K562 (cell line): Measurements from ENCODE around the gene NSRP1. TPM values are rescaled to one million over a fixed set of nuclear protein-coding genes. Genes with fewer than 3 reads are reported as not detected.

ENCODE experiments used
- ADNP ChIP-seq: fragments of 200-800 bp; sonication (Bioruptor generic); IDR thresholded peaks from 2 replicates; pipeline ENCODE4 v1.6.1; 2016; ENCODE audit warnings: missing genetic modification characterization, missing compliant biosample characterization
- CBX2 ChIP-seq: fragments of 200-600 bp; sonication (generic); IDR thresholded peaks from one replicate; pipeline ENCODE4 v1.6.1; 2012; ENCODE audit warnings: mild to moderate bottlenecking, low read length, inconsistent platforms; ENCODE audit not compliant: insufficient read depth, poor library complexity, severe bottlenecking
- CHAMP1 ChIP-seq: fragments of 450-650 bp; IDR thresholded peaks from 2 replicates; pipeline ENCODE4 v1.6.1; 2016; ENCODE audit warnings: mild to moderate bottlenecking
- EP300 ChIP-seq: IDR thresholded peaks from 2 replicates; pipeline ENCODE4 v1.6.1; 2012; ENCODE audit warnings: low read length, improper control_type of control experiment
- ESRRA ChIP-seq: fragments of 450-650 bp; IDR thresholded peaks from 2 replicates; pipeline ENCODE4 v1.6.1; 2014; ENCODE audit warnings: low read depth, mild to moderate bottlenecking, moderate library complexity, borderline replicate concordance
- ETS1 ChIP-seq: conservative IDR thresholded peaks from 2 replicates; pipeline ENCODE4 v1.6.1; 2011; ENCODE audit warnings: low read depth, mild to moderate bottlenecking, low read length; ENCODE audit not compliant: control insufficient read depth
- ETV1 ChIP-seq: fragments of 450-650 bp; conservative IDR thresholded peaks from 2 replicates; pipeline ENCODE4 v1.6.1; 2016; ENCODE audit warnings: missing genetic modification characterization, control low read depth, low read depth, missing compliant biosample characterization
- FOXJ3 ChIP-seq: sonication (generic); formaldehyde crosslinking; IDR thresholded peaks from 2 replicates; pipeline ENCODE4 v1.4.0; 2020; ENCODE audit warnings: mild to moderate bottlenecking, missing genetic modification reagents
- GATAD2B ChIP-seq: fragments of 450-650 bp; IDR thresholded peaks from 2 replicates; pipeline ENCODE4 v1.6.1; 2017; ENCODE audit warnings: mild to moderate bottlenecking, borderline replicate concordance
- GMEB1 ChIP-seq: fragments of 250-450 bp; sonication (Bioruptor Pico); IDR thresholded peaks from 2 replicates; pipeline ENCODE4 v1.4.0; 2020; ENCODE audit warnings: mild to moderate bottlenecking
- HSF4 ChIP-seq: fragments of 250-450 bp; sonication (Bioruptor Pico); IDR thresholded peaks from 2 replicates; pipeline ENCODE4 v2.1.2; 2022; ENCODE audit warnings: mild to moderate bottlenecking, moderate library complexity, borderline replicate concordance
- NFIC ChIP-seq: fragments of 450-650 bp; IDR thresholded peaks from 2 replicates; pipeline ENCODE4 v1.6.1; 2017; ENCODE audit warnings: mild to moderate bottlenecking, inconsistent platforms
- PKNOX1 ChIP-seq: fragments of 450-650 bp; IDR thresholded peaks from 2 replicates; pipeline ENCODE4 v1.6.1; 2016
- RFX5 ChIP-seq: IDR thresholded peaks from 2 replicates; pipeline ENCODE4 v1.6.1; 2011; ENCODE audit warnings: low read depth, mild to moderate bottlenecking, improper control_type of control experiment, low read length
- UBTF ChIP-seq, 2 experiments: IDR thresholded peaks; 2 replicates each; pipeline ENCODE4 v1.6.1; 2012; ENCODE audit warnings: improper control_type of control experiment in 2 of 2, low read depth in 2 of 2, low read length in 2 of 2, borderline replicate concordance in 1 of 2
- USF2 ChIP-seq: sonication (generic); formaldehyde crosslinking; IDR thresholded peaks from 2 replicates; pipeline ENCODE4 v1.5.0; 2020; ENCODE audit warnings: missing genetic modification reagents
- ZNF444 ChIP-seq: fragments of 250-450 bp; sonication (Bioruptor Pico); IDR thresholded peaks from 2 replicates; pipeline ENCODE4 v1.4.0; 2020; ENCODE audit warnings: mild to moderate bottlenecking, moderate library complexity
- polyA plus RNA-seq, 8 experiments: library from polyadenylated mRNA; depleted of rRNA in 4 of 8; stranded (reverse) in 5 of 8; unstranded in 3 of 8; fragments of >200 nt; fragmentation: Nextera tagmentation in 2 of 8; fragmentation: Illumina TruSeq in 1 of 8; extraction: Ambion mirVana in 2 of 8; extraction: Trizol in 1 of 8; gene quantifications; 2 replicates each; pipeline versions ENCODE4 v1.2.1 to v1.2.3, GENCODE V29; 2011 to 2014; ENCODE audit warnings: inconsistent platforms in 1 of 8, missing spikeins in 1 of 8
- total RNA-seq, 7 experiments: library from RNA; depleted of rRNA in 6 of 7; stranded (reverse); fragments of >200 nt in 6 of 7; fragmentation: Illumina TruSeq in 2 of 7; extraction: Trizol in 2 of 7; gene quantifications; 2 replicates each; pipeline versions ENCODE4 v1.2.1 to v1.2.3, GENCODE V29; 2011 to 2021; ENCODE audit warnings: low replicate concordance in 1 of 7

Gene NSRP1
- total and polyA plus RNA-seq, 9 of the 15 experiments (the other 6 are each of a cell fraction or from before 2014, with no cell fraction given), result 18.4 to 68.6 (median 32.7) TPM

GRCh38 chr17:30104575-30105339, 11.9 kb upstream of the NSRP1 start (continued):
- 0 out of 2 replicates have a peak, but pooled peaks have one; percentile 12 for TF ChIP-seq CHAMP1
- TF ChIP-seq UBTF (IDR thresholded peaks at IDR 0.05; ENCODE audit: borderline replicate concordance in 1 of 2, low read depth in 2 of 2, low read length in 2 of 2), result peak in 1 of 2 experiments; percentile 80; a peak in 2 of 4 replicates
- TF ChIP-seq HSF4 (CRISPR knock-in tag), result no peak
- TF ChIP-seq USF2, result peak; percentile 61
- peak; percentile 77 for TF ChIP-seq ESRRA
- TF ChIP-seq ZNF444, result no peak
- TF ChIP-seq FOXJ3 (CRISPR knock-in tag), result peak; percentile 34; the same call in 1 of the 2 replicates
- peak; percentile 73 for TF ChIP-seq PKNOX1
- TF ChIP-seq GMEB1 (CRISPR knock-in tag), result no peak
- no peak for TF ChIP-seq NFIC
- peak; percentile 97 for TF ChIP-seq ADNP
- no peak for TF ChIP-seq CBX2
- 0 out of 2 replicates have a peak, but pooled peaks have one; percentile 10 for TF ChIP-seq RFX5
- TF ChIP-seq ETV1, result peak; percentile 82
- TF ChIP-seq EP300, result peak; percentile 14; the same call in 1 of the 2 replicates
- no peak for TF ChIP-seq ETS1
- TF ChIP-seq GATAD2B, result 0 out of 2 replicates have a peak, but pooled peaks have one; percentile 17
